MM.1S (cell line): ENCODE results near the gene NCL.

Experiments used
- DNase-seq: peaks from one replicate; pipeline ENCODE4 v3.0.0-alpha.2; 2015
- H2AFZ ChIP-seq: fragments of 300-600 bp; sonication (generic); 2 replicates; pipeline ENCODE4 v1.6.0; 2016; ENCODE audit warnings: antibody characterized with exemption, low read length
- H3F3A ChIP-seq: fragments of 300-600 bp; sonication (generic); 2 replicates; pipeline ENCODE4 v1.6.1; 2016; ENCODE audit warnings: mild to moderate bottlenecking, antibody characterized with exemption, low read length, moderate library complexity, mixed read lengths; ENCODE audit not compliant: insufficient read depth
- H3K27ac ChIP-seq: fragments of 300-600 bp; sonication (generic); 2 replicates; pipeline ENCODE4 v1.5.1; 2016; ENCODE audit warnings: mild to moderate bottlenecking, low read length
- H3K27me3 ChIP-seq: fragments of 300-600 bp; sonication (generic); replicated peaks from 2 replicates; pipeline ENCODE4 v1.6.0; 2016; ENCODE audit warnings: low read length; ENCODE audit not compliant: insufficient read depth
- H3K36me3 ChIP-seq: fragments of 300-600 bp; sonication (generic); replicated peaks from 2 replicates; pipeline ENCODE4 v1.6.1; 2016; ENCODE audit warnings: mild to moderate bottlenecking, low read length, mixed read lengths; ENCODE audit not compliant: insufficient read depth
- H3K4me1 ChIP-seq: fragments of 300-600 bp; sonication (generic); 2 replicates; pipeline ENCODE4 v1.6.1; 2016; ENCODE audit warnings: low read length, mixed read lengths
- H3K4me2 ChIP-seq: fragments of 300-600 bp; sonication (generic); 2 replicates; pipeline ENCODE4 v1.6.0; 2016; ENCODE audit warnings: low read depth, low read length
- H3K4me3 ChIP-seq: fragments of 300-600 bp; sonication (generic); 2 replicates; pipeline ENCODE4 v1.5.1; 2016; ENCODE audit warnings: low read length, mixed read lengths
- H3K79me2 ChIP-seq: fragments of 300-600 bp; sonication (generic); 2 replicates; pipeline ENCODE4 v1.6.1; 2016; ENCODE audit warnings: mixed run types, low read length, mixed read lengths
- H3K9ac ChIP-seq: fragments of 300-600 bp; sonication (generic); 2 replicates; pipeline ENCODE4 v1.6.1; 2016; ENCODE audit warnings: low read length, mixed read lengths
- H3K9me2 ChIP-seq: fragments of 300-600 bp; sonication (generic); replicated peaks from 2 replicates; pipeline ENCODE4 v1.6.1; 2016; ENCODE audit warnings: mild to moderate bottlenecking, low read length, mixed read lengths; ENCODE audit not compliant: insufficient read depth
- H3K9me3 ChIP-seq: fragments of 300-600 bp; sonication (generic); replicated peaks from 2 replicates; pipeline ENCODE4 v1.6.1; 2016; ENCODE audit warnings: mild to moderate bottlenecking, low read length, mixed read lengths; ENCODE audit not compliant: insufficient read depth
- H4K20me1 ChIP-seq: fragments of 300-600 bp; sonication (generic); 2 replicates; pipeline ENCODE4 v1.6.1; 2016; ENCODE audit warnings: mild to moderate bottlenecking, low read length, moderate library complexity, mixed read lengths; ENCODE audit not compliant: insufficient read depth
- EZH2 ChIP-seq: fragments of 300-600 bp; sonication (generic); optimal IDR thresholded peaks from 2 replicates; pipeline ENCODE3; 2017; ENCODE audit warnings: low read depth, mild to moderate bottlenecking, antibody characterized with exemption, low read length, mixed read lengths
- EZH2phosphoT487 ChIP-seq: fragments of 300-600 bp; sonication (generic); IDR thresholded peaks from 2 replicates; pipeline ENCODE4 v1.6.1; 2018; ENCODE audit warnings: antibody characterized with exemption, low read length
- TF ChIP-seq, protein P1 (sequence below): fragments of 300-600 bp; sonication (generic); IDR thresholded peaks from 2 replicates; pipeline ENCODE4 v1.5.1; 2016; ENCODE audit warnings: antibody characterized with exemption, low read length, mixed read lengths

Gene NCL

DNA sequence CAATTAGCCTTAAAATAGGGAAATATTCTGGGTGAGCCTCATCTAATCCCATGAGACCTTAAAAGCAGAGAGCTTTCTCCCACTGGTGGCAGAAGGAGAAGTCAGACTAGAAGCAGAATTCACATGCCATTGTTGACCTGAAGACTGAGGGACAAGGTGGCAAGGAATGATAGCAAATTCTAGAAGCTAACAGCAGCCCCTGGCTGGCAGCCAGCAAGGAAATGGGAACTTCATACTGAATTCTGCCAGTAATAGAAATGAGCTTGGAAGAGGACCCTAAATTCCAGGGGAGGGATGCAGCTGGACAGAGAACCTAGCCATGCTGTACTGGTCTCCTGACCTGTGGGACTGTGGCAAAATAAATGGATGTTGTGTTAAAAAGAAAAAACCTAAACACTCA, 49.3 kb downstream of the NCL start:
- no peak for DNase-seq
- Histone ChIP-seq H2AFZ (no peak overlapping the region), H3K27ac (no peak overlapping the region), H3K9ac (no peak overlapping the region), H3K9me3 (no peaks in the 10 kb centered on the region), H3K9me2 (no peaks in the 10 kb centered on the region), H3K4me3 (no peak overlapping the region), H3K79me2 (no peaks in the 10 kb centered on the region), H3K4me2 (no peak overlapping the region), H3K4me1 (peaks cover 2% of the 10 kb centered on the region; the same call in 1 of the 2 replicates), H4K20me1 (no peaks in the 10 kb centered on the region), H3K36me3 (no peaks in the 10 kb centered on the region), H3K27me3 (no peaks in the 10 kb centered on the region; the same call in 1 of the 2 replicates), H3F3A (no peaks in the 10 kb centered on the region)
- TF ChIP-seq, protein P1, sequence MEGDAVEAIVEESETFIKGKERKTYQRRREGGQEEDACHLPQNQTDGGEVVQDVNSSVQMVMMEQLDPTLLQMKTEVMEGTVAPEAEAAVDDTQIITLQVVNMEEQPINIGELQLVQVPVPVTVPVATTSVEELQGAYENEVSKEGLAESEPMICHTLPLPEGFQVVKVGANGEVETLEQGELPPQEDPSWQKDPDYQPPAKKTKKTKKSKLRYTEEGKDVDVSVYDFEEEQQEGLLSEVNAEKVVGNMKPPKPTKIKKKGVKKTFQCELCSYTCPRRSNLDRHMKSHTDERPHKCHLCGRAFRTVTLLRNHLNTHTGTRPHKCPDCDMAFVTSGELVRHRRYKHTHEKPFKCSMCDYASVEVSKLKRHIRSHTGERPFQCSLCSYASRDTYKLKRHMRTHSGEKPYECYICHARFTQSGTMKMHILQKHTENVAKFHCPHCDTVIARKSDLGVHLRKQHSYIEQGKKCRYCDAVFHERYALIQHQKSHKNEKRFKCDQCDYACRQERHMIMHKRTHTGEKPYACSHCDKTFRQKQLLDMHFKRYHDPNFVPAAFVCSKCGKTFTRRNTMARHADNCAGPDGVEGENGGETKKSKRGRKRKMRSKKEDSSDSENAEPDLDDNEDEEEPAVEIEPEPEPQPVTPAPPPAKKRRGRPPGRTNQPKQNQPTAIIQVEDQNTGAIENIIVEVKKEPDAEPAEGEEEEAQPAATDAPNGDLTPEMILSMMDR, result no peak
- no peak for TF ChIP-seq EZH2
- no peak for TF ChIP-seq EZH2phosphoT487

DNA sequence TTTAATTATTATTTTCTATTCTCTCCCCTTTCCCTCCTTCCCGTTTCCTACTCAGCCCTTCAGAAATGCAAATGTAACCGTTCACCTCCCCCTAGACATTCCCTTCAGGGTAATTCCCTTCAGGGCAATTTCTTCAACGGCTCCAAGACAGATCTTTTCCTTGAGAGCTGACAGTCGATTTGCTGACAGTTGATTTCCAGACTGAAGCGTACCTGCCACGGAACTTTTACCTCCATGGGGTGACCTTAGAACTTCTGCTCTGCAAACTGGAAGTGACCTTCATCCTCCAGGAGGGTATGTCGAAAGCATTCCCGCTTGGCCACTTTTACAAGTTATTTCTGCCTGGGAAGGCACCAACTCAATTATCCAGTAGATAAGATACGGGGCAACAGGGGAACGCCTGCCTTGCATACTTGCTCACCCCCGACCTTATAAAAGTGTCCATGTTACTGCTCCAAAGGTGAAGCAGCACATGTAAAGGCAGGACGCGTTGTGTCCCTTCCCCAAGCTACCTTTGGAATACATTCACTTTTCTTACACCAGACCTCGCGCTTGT, 50.3 kb downstream of the NCL start:
- no peak overlapping the region for H3K27ac ChIP-seq
- no peak for TF ChIP-seq EZH2phosphoT487
- no peak for TF ChIP-seq EZH2
- TF ChIP-seq, protein P1, result no peak
- no peaks in the 10 kb centered on the region for H3K9me3 ChIP-seq
- H3K4me1 ChIP-seq, result peaks cover 2% of the 10 kb centered on the region; the same call in 1 of the 2 replicates
- no peaks in the 10 kb centered on the region; the same call in 1 of the 2 replicates for H3K27me3 ChIP-seq
- no peaks in the 10 kb centered on the region for H3K9me2 ChIP-seq
- H3F3A ChIP-seq, result no peaks in the 10 kb centered on the region
- no peak overlapping the region for H3K4me2 ChIP-seq
- no peaks in the 10 kb centered on the region for H3K79me2 ChIP-seq
- H3K4me3 ChIP-seq, result no peak overlapping the region
- H4K20me1 ChIP-seq, result no peaks in the 10 kb centered on the region
- H3K36me3 ChIP-seq, result no peaks in the 10 kb centered on the region
- no peak overlapping the region for H3K9ac ChIP-seq
- H2AFZ ChIP-seq, result no peak overlapping the region
- no peak for DNase-seq

DNA sequence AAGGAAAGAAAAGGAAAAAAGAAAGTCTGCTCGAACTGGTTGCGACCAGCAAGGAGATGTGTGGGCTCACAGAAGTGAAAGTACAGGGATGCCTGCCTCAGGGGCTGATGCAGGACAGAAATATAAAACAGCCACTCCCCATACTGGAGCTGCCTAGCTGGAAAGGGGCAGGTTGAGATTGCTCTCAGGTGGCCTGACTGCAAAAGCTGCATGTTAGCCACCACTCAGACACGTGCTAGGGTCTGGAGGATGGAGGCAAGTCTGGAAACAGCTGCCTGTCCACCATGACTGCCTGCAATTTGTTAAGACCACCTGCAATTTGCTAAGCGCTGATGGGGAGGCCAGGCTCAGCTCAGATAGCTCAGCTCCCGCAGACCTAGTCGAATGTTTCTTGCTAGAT, 50.8 kb downstream of the NCL start:
- DNase-seq, result no peak
- Histone ChIP-seq H3K9ac (no peak overlapping the region), H3K4me2 (no peak overlapping the region)

More for the DNA sequence above, 50.8 kb downstream of the NCL start:
- no peaks in the 10 kb centered on the region for H3K9me2 ChIP-seq
- H3K9me3 ChIP-seq, result no peaks in the 10 kb centered on the region
- H2AFZ ChIP-seq, result no peak overlapping the region
- no peak overlapping the region for H3K4me3 ChIP-seq
- no peaks in the 10 kb centered on the region; the same call in 1 of the 2 replicates for H3K27me3 ChIP-seq
- no peak overlapping the region for H3K27ac ChIP-seq
- H3K36me3 ChIP-seq, result no peaks in the 10 kb centered on the region
- H3K4me1 ChIP-seq, result peaks cover 2% of the 10 kb centered on the region; the same call in 1 of the 2 replicates
- H3F3A ChIP-seq, result no peaks in the 10 kb centered on the region
- TF ChIP-seq EZH2 (no peak), EZH2phosphoT487 (no peak)
- TF ChIP-seq, protein P1, result no peak
- no peaks in the 10 kb centered on the region for H4K20me1 ChIP-seq
- no peaks in the 10 kb centered on the region for H3K79me2 ChIP-seq
